ENCODE measurements around the gene SDK1. TPM values are rescaled to one million over a fixed set of nuclear protein-coding genes. Genes with fewer than 3 reads are reported as not detected.

Gene SDK1
- total RNA-seq, 3 donors from 2014 or later (not counting 1 experiment from before 2014, with no cell fraction given) = 0.05 to 0.11 TPM; not detected in 1

GRCh38 chr7:3408814-3409595, 108.0 kb downstream of the SDK1 start:
- H3K4me1 ChIP-seq (ENCODE audit: control insufficient read depth, insufficient read depth, low read length) = no peaks in the 10 kb centered on the region
- H3K27me3 ChIP-seq (ENCODE audit: control insufficient read depth, insufficient read depth, low read length) = peaks cover 7% of the 10 kb centered on the region
- no peaks in the 10 kb centered on the region for H3K36me3 ChIP-seq (ENCODE audit: control insufficient read depth, insufficient read depth, low read length)
- no peak for ATAC-seq
- no peak overlapping the region for H3K4me3 ChIP-seq (ENCODE audit: low read length)
- no peaks in the 10 kb centered on the region for H3K9me3 ChIP-seq (ENCODE audit: control insufficient read depth, insufficient read depth, low read length)
- Mint-ChIP-seq H3K36me3 (no peaks in the 10 kb centered on the region), H3K4me1 (no peaks in the 10 kb centered on the region), H3K9me3 (no peaks in the 10 kb centered on the region), H3K4me3 (no peak overlapping the region), H3K27me3 (ENCODE audit: low read depth in 2 of 2) (peaks cover 37 to 61% of the 10 kb centered on the region in 2 donors), H3K27ac (no peak overlapping the region)
- DNase-seq = peak in 1 of 2 donors; percentile 9
- TF ChIP-seq CTCF (IDR thresholded peaks at IDR 0.05) = no peak
- intact Hi-C loops (cut with micrococcal nuclease) = no loop called here
- WGBS (ENCODE audit: insufficient coverage) = 72% methylated on average over 3 of the region's 5 CpGs
- H3K27ac ChIP-seq (ENCODE audit: low read length) = no peak overlapping the region

- H3K27me3 ChIP-seq (ENCODE audit: control insufficient read depth, insufficient read depth, low read length) = peaks cover 7% of the 10 kb centered on the region
- H3K36me3 ChIP-seq (ENCODE audit: control insufficient read depth, insufficient read depth, low read length) = no peaks in the 10 kb centered on the region
- ATAC-seq = no peak
- intact Hi-C loops (cut with micrococcal nuclease) = no loop called here
- H3K4me1 Mint-ChIP-seq = no peaks in the 10 kb centered on the region
- no peak for TF ChIP-seq CTCF (IDR thresholded peaks at IDR 0.05)
- H3K9me3 ChIP-seq (ENCODE audit: control insufficient read depth, insufficient read depth, low read length) = no peaks in the 10 kb centered on the region
- no peak overlapping the region for H3K4me3 ChIP-seq (ENCODE audit: low read length)
- DNase-seq = no peak
- no peak overlapping the region for H3K4me3 Mint-ChIP-seq
- no peak overlapping the region for H3K27ac Mint-ChIP-seq
- H3K4me1 ChIP-seq (ENCODE audit: control insufficient read depth, insufficient read depth, low read length) = no peaks in the 10 kb centered on the region
- H3K36me3 Mint-ChIP-seq = no peaks in the 10 kb centered on the region
- no peaks in the 10 kb centered on the region for H3K9me3 Mint-ChIP-seq
- WGBS (ENCODE audit: insufficient coverage) = 85% methylated on average over 1 of the region's 2 CpGs
- H3K27ac ChIP-seq (ENCODE audit: low read length) = no peak overlapping the region
- peaks cover 27 to 52% of the 10 kb centered on the region in 2 donors for H3K27me3 Mint-ChIP-seq (ENCODE audit: low read depth in 2 of 2)
Observed at GRCh38 chr7:3412871-3413270, 111.8 kb downstream of the SDK1 start.

GRCh38 chr7:3415861-3416312, 114.8 kb downstream of the SDK1 start:
- Histone ChIP-seq H3K36me3 (ENCODE audit: control insufficient read depth, insufficient read depth, low read length) (no peaks in the 10 kb centered on the region), H3K4me1 (ENCODE audit: control insufficient read depth, insufficient read depth, low read length) (no peaks in the 10 kb centered on the region), H3K9me3 (ENCODE audit: control insufficient read depth, insufficient read depth, low read length) (no peaks in the 10 kb centered on the region), H3K27me3 (ENCODE audit: control insufficient read depth, insufficient read depth, low read length) (peaks cover 12% of the 10 kb centered on the region), H3K27ac (ENCODE audit: low read length) (no peak overlapping the region), H3K4me3 (ENCODE audit: low read length) (no peak overlapping the region)
- H3K4me1 Mint-ChIP-seq = no peaks in the 10 kb centered on the region
- DNase-seq (no peak), ATAC-seq (no peak)
- H3K9me3 Mint-ChIP-seq = no peaks in the 10 kb centered on the region
- no peaks in the 10 kb centered on the region for H3K36me3 Mint-ChIP-seq
- H3K27ac Mint-ChIP-seq = no peak overlapping the region
- 76% methylated on average over 3 of the region's 3 CpGs for WGBS (ENCODE audit: insufficient coverage)
- H3K27me3 Mint-ChIP-seq (ENCODE audit: low read depth in 2 of 2) = peaks cover 20 to 62% of the 10 kb centered on the region in 2 donors
- intact Hi-C loops (cut with micrococcal nuclease) = no loop called here
- no peak overlapping the region for H3K4me3 Mint-ChIP-seq
- no peak for TF ChIP-seq CTCF (IDR thresholded peaks at IDR 0.05)
